SH-SY5Y (cell line): ENCODE data around the gene GABRR3.
A peak's percentile ranks its signal among the peaks of the same experiment; 100 is the strongest.

Source experiments
- GATA2 ChIP-seq: IDR thresholded peaks from 2 replicates; pipeline ENCODE4 v1.6.1; 2011; ENCODE audit warnings: mild to moderate bottlenecking, low read depth, low read length
- GATA3 ChIP-seq: IDR thresholded peaks from 2 replicates; pipeline ENCODE4 v1.6.1; 2011; ENCODE audit warnings: low read depth, mild to moderate bottlenecking, low read length, moderate library complexity

GABRR3 gene

DNA sequence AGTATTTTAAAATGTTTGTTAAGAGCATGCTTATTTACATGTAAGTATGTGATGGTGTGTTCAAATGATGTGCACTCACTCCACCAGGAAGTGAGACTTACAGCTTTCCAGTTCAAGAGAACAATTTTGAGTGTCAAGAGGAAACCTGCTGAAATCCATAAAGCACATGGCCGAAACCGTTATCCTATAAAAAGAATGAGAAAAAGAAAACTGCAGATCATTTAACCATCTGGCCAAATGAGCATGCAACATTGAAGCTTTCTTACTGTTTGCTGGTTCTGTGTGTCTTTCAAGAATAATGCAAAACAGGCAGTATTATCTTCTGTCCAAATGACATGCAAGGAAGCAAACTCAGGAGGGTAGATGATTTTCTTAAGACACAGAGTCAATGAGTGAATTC lies 26.3 kb downstream of the GABRR3 start:
- no peak for TF ChIP-seq GATA2
- no peak for TF ChIP-seq GATA3

DNA sequence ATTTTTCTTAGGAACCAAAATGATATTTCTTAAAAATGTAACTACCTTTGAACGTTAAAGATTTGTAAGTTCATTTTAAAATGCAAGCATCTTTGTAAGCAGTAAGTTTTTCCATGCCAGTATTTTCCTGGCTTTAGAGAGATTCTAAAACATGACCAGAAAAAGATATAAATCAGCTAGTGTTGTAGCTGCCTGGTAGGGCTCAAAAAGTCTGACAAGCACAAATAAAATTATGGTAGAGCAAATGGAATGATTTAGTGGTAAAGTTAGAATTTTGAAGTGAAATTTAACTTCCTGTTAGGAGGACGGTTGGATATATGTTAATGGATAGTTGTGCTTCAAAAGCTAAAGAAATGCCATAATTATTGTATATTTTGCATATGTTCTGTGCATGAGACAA lies 29.7 kb downstream of the GABRR3 start:
- TF ChIP-seq GATA2: peak; percentile 23; the same call in 1 of the 2 replicates
- TF ChIP-seq GATA3: peak; percentile 78

DNA sequence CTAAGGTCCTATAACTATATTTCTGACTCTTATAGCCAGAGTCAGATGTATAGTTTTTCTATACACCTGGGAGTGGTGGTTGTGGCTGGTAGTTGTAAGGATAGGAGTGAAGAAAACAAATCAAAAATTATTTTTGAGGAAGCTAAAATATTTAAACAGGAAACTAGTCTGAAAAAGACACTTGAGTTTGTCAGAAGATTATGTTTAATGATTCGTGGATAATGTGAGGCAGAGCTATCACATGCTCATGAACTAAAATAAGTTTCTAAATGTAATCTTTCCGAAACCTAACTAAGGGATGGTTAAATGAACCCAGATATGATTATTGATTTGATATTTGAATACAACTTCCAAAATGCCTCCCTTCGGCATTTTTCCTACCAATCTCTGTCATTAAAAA lies 30.4 kb downstream of the GABRR3 start:
- no peak for TF ChIP-seq GATA2
- TF ChIP-seq GATA3: no peak

DNA sequence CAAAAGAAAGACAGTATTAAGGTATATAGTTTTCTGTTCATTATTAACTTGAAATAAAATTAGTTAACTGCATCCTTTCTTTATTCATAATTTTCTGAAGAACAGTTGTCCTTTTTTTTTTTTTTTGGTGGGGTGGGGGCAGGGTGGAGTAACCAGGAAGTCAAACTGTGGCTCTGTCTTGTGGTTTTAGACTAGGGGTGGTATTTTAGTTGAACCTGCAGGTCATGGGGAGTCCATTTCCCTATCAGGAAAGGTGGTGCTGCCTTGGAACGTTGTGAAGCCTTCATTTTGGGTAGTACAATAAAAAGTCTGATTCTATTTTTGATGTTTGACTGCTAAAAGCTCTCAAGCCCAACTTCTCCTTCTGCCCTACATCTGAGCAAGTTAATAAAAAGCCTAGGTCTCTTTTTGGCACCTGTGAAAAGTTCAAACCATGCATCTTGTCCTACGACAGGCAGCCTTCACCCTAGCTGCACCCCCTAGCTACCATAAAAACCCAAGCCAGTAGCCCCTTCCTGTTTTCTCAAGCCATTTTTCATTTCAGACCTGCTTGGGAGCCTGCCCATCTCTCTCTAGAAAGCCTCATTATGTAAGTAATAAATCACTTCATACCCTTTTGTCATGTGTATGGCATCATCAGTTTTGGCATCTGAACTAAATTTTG lies 31.7 kb downstream of the GABRR3 start:
- TF ChIP-seq GATA3: no peak
- no peak for TF ChIP-seq GATA2

DNA sequence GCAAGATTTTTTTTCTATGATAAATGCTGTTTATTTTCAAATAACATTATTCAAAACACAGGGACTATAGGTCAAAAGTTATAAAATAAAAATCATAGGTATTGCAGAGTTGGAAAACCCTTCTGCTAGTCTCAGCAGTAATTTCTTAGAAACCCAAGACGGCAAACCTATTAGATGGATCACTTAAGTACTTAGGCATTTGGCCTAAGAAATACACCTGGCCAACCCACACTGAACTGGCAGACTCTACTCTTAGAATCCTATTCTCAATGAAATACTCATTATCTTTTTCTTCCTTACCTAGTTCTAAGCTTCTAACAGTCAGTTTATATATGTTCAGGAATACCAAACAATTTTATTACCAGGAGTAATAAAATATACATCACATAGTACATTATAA lies 32.4 kb downstream of the GABRR3 start:
- TF ChIP-seq GATA3 (no peak), GATA2 (no peak)

DNA sequence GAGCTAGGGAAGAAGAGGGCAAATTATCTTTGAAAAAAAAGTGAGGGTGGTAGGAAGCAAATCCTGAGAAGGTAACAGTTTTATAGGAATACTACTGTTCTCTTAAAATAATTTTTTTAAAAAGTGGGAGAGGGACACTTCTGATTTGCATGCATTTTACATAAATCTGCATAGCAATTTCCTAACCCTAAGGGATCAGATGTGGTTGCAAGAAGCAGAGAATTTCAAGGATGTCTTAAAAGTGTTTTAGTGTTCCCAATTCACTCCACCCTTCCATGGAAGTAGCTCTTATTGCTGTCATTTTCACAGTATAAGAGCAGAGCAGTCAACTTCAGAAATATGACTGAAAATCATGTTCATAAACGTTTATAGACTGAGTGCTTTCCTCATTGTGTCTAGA lies 35.1 kb downstream of the GABRR3 start:
- TF ChIP-seq GATA3 (no peak), GATA2 (no peak)

DNA sequence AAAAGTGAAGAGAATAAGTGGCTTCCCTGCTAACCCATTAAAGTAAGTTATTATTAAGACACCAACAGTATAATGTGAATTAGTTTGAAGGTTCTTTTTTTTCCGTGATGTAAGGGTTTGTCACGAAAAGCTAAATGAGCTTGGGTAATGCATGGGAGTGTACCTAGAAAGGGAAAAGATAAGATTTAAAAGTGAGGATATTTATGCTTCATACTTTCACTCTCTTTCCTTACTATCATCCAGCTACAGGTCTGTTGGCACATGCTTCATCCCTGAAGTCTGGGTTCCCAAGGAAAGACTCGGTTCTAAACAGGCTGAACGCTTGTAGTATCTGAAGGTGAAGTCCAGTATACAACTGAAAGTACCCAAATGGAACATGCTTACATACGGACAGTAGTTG lies 36.0 kb downstream of the GABRR3 start:
- TF ChIP-seq GATA3 (no peak), GATA2 (no peak)

DNA sequence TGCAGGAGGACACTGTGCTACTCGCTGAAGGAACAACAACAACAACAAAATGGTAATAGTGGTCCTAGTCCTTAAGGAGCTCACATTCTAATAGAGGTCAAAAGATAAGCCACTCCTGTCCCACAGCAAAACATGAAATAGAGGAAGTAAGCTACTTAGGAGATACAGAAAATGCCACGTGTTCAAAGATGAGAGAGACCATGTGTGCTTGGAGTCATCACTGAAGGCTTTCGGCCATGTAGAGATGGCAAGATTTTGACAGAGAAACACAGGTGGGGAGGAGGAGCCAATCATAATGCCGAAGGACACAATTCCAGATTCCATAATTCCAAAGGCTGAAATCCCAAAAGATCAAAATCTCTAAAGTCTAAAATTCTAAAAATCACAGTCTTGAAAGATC lies 38.1 kb downstream of the GABRR3 start:
- TF ChIP-seq GATA3 (no peak), GATA2 (no peak)

DNA sequence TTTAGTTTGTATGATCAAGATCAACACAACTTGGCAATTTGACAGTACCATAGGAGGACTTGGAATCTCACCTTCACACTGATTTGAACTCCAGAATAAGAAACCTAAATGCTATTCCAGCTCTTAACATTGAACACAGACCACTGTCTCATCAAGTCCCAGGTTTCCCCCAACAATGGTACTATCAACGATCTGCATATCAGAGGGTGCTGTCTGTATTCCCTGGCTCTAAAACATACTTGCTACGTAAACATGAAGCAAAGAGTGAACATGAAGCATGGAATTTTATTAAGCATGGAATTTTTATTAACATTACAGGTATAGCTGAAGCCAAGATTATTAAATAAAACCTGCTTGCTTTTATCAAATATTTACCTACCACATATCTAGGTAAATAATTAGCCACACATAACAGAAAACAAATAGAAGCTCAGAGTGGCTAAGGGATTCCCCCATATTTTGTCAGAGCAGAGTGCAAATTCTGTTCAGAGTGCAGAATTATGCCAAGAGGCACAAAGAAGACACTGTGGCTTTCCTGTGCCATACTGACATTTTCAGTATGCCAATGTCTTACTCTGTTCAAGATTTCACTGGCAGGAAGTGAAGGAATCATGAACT lies 40.7 kb downstream of the GABRR3 start:
- TF ChIP-seq GATA3 (no peak), GATA2 (no peak)

DNA sequence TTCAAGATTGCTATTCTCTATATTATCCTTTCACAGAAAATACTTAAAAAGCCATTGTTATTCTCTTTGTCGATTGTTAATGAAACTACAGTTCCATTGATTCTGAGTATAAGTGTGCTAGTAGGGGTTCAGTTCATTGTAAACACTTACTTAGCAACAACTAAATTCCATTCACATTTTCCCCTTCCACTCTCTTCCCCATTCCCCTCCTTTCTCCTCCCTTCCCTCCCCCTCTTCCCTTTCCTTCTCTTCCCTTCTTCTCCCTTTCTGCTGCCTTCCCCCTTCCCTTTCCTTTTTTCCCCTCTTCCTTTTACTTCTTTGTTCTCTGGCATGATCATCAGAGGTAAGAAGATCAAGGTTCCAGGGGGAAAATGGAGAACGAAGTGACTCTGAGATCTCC lies 41.6 kb downstream of the GABRR3 start:
- TF ChIP-seq GATA2 (no peak), GATA3 (no peak)

DNA sequence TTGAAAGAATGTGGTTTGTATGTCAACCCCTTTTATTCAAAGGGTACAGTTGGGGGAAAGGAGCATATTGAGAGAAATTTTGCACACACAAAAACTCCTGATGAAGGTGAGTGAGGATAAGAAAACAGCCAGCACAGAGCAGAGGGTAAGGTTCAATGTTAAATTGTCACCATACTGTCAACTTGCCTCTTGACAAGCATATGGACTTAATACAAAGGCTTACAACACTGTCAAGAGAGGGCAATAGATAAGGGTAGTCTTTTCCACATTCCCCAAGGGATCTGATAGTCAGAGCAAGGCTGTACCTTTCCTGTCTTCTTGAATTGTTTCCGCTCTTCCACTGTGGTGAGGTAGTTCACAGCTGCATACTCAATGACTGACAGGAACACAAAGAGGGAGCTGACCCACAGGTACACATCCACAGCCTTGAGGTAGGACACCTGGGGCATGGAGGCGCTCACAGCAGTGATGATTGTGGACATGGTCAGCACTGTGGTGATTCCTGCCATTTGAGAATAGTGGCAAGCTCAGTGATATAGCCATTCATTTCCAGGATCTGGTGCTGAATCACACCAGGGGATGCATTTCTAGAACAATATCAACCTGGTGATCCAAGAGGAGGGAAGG lies 42.5 kb downstream of the GABRR3 start:
- no peak for TF ChIP-seq GATA2

DNA sequence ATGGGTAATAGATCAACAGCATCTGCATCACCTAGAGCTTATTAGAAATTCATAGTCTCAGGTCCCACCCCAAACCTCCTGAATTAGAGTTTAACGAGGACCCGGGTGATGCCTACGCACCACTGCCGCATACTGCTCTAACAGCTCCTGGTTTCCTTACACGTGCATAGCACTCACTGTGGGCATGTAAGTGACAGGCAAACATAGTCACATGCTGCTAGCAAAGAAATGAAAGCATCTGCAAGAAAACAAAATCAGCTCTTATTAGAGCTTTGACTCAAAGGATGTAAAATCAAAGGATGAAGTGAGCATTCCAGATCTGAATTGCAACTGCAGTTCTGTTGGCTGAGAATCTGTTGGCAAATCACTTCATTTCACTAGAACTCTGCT lies 43.8 kb downstream of the GABRR3 start:
- TF ChIP-seq GATA3 (no peak), GATA2 (no peak)

DNA sequence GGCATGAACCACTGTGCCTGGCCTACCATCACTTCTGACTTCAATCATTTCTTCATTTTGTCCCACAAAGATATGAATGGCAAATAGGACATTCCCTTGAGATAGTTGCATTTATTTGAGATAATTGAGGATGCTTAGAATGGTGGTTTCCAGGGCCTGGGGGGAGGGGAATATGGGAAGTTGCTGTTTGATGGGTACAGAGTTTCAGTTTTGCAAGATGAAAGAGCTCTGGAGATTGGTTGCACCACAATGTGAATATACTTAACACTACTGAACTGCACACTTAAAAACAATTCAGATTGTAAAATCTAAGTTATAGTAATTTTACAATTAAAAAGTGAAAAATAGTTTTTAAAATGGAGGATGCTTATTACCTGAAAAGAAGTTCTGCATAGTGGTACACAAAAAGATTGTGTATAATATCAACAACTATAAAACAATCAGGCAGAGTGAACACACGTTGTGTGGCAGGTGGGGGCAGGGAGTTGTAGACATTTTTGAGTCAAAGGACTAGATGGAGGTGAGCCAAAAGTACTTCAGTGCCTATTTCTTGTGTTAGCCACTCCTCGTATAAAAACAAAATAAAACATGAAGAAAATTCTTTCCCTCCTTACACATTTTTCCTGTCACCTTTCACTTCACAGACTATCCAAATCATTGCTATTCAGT lies 44.4 kb downstream of the GABRR3 start:
- TF ChIP-seq GATA3: no peak
- no peak for TF ChIP-seq GATA2

DNA sequence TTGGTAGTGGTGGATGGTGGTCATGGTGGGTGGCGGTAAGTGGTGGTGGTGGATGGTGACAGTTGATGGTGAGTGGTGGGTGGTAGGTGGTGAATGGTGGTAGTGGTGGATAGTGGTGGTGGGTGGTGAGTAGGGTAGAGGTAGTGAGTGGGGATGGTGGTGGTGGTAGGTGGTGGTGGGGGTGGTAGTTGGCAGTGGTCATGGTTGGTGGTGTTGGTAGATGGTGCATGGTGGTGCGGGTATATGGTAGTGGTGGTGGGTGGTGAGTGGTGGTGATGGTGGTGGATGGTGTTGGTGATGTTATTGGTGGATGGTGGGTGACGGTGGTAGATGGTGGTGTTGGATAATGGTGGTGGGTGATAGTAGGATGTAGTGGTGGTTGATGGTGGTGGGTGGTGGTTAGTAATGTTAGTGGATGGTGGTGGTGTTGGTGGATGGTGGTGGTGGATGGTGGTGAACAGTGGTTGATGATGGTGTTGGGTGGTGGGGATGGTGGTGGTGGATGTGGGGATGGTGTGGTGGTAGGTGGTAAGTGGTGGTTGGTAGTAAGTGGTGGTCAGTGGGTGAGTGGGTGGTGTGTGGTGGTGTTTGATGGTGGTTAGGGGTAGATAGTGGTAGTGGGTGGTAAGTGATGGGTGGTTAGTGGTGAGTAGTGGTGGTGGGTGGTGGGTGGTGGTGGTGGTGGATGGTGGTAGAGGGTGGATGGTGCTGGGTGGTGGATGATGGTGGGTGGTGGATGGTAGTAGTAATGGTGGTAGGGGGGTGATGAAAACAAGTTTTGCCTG lies 46.1 kb downstream of the GABRR3 start:
- TF ChIP-seq GATA3: no peak
- TF ChIP-seq GATA2: no peak

DNA sequence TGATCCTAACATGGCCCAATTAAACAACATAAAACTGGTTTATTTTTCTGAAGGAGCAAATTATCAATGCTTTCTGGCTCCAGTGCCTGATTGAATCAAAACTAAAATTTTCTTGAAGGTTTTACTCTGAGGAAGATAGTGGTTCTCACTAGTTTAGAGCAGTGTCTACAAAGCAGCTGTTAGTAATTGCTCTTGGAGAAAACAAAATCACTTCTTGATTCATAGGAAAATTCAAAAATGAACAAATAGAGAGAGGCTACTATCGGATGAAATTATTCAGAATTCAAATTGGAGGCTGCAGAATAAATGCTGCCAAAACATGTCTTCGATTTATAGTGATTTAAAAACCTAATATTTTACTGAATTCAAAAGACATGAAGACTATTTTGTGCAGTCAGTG lies 47.8 kb downstream of the GABRR3 start:
- TF ChIP-seq GATA3 (no peak), GATA2 (no peak)
